K562 (cell line): ENCODE measurements around the gene PLEKHG3. TPM values are rescaled to one million over a fixed set of nuclear protein-coding genes. Genes with fewer than 3 reads are reported as not detected.

Experiments
- ATAC-seq: fragments of 200-7000 bp; cut with Tn5 transposase; 3 replicates; pipeline ENCODE4 v1.9.1; 2020; ENCODE audit warnings: moderate library complexity
- BruUV-seq: library from RNA; stranded (reverse); fragments of 400-500 nt; replicated peaks from 2 replicates; lab custom pipeline; 2021; lab: Mats Ljungman, UMichigan
- CTCF ChIA-PET: fragments of 300-600 bp; formaldehyde crosslinking; extraction: SDS; loops from one replicate; lab custom pipeline; 2021; ENCODE audit warnings: low intra/inter-chr PET ratio; lab: Yijun Ruan, JAX
- POLR2A ChIA-PET: fragments of 300-600, 350-650 bp; sonication (Branson Sonifier 250); formaldehyde crosslinking; extraction: SDS; loops from one replicate; lab custom pipeline; 2021; ENCODE audit warnings: antibody characterized with exemption, inconsistent platforms; lab: Yijun Ruan, JAX
- DNase-seq, 4 experiments: peaks; one replicate each; pipeline versions ENCODE4 v3.0.0 to v3.0.0-alpha.2; 2011 to 2018; ENCODE audit warnings: low spot score in 3 of 4, mixed read lengths in 3 of 4; ENCODE audit errors: extremely low read depth in 1 of 4
- FAIRE-seq: peaks from 2 replicates; lab custom pipeline; 2011; peaks lifted over from hg19 to GRCh38; lab: Jason Lieb, UNC
- H2AFZ ChIP-seq: 2 replicates; pipeline ENCODE4 v1.6.0; 2011; ENCODE audit warnings: low read depth, low read length, control low read depth, inconsistent platforms
- H3K27ac ChIP-seq: fragments of 200-600 bp; 3 replicates; pipeline ENCODE4 v1.8.0; 2011; ENCODE audit warnings: low read depth, mild to moderate bottlenecking, control low read depth, inconsistent platforms, low read length, moderate library complexity, mixed read lengths; ENCODE audit errors: extremely low read depth
- H3K27me3 ChIP-seq, 2 experiments: fragments of 300-600 bp in 1 of 2; 2 replicates in 1 of 2; 3 replicates in 1 of 2; pipeline versions ENCODE4 v1.6.0 to v1.8.0; 2011; ENCODE audit warnings: inconsistent platforms in 2 of 2, low read length in 2 of 2, mild to moderate bottlenecking in 1 of 2, mixed read lengths in 1 of 2, moderate library complexity in 1 of 2; ENCODE audit not compliant: control insufficient read depth in 2 of 2, insufficient read depth in 2 of 2
- H3K36me3 ChIP-seq: fragments of 300-600 bp; 3 replicates; pipeline ENCODE4 v1.8.0; 2011; ENCODE audit warnings: mild to moderate bottlenecking, low read length, inconsistent platforms; ENCODE audit not compliant: control insufficient read depth, insufficient read depth
- H3K4me1 ChIP-seq, 2 experiments: fragments of 200-600 bp in 1 of 2; replicated peaks in 1 of 2; 2 replicates in 1 of 2; 3 replicates in 1 of 2; pipeline versions ENCODE4 v1.5.1 to v1.8.0; 2011; ENCODE audit warnings: inconsistent platforms in 2 of 2, low read length in 2 of 2, mild to moderate bottlenecking in 1 of 2, mixed read lengths in 1 of 2, moderate library complexity in 1 of 2; ENCODE audit not compliant: control insufficient read depth in 2 of 2, insufficient read depth in 2 of 2
- H3K4me2 ChIP-seq: 2 replicates; pipeline ENCODE4 v1.6.1; 2011; ENCODE audit warnings: low read length, control low read depth, inconsistent platforms, mixed read lengths; ENCODE audit not compliant: insufficient read depth
- H3K4me3 ChIP-seq: fragments of 200-600 bp; sonication (generic), shearing (Covaris generic); 2 replicates; pipeline ENCODE4 v1.5.1; 2016; ENCODE audit warnings: control low read depth, inconsistent platforms
- H3K79me2 ChIP-seq: fragments of 200-600 bp; 3 replicates; pipeline ENCODE4 v1.8.0; 2011; ENCODE audit warnings: low read length, inconsistent platforms; ENCODE audit not compliant: control insufficient read depth, insufficient read depth
- H3K9ac ChIP-seq, 2 experiments: 2 replicates each; pipeline versions ENCODE4 v1.6.0 to v1.6.1; 2011; ENCODE audit warnings: low read depth in 2 of 2, low read length in 2 of 2, control low read depth in 1 of 2, inconsistent platforms in 1 of 2, mild to moderate bottlenecking in 1 of 2, mixed read lengths in 1 of 2; ENCODE audit not compliant: insufficient read depth in 1 of 2
- H3K9me1 ChIP-seq: one replicate; pipeline ENCODE4 v1.6.0; 2011; ENCODE audit warnings: inconsistent platforms, mild to moderate bottlenecking, low read length, moderate library complexity; ENCODE audit not compliant: control insufficient read depth, insufficient read depth
- H3K9me3 ChIP-seq: replicated peaks from 2 replicates; pipeline ENCODE4 v1.5.1; 2011; ENCODE audit warnings: low read depth, low read length, inconsistent platforms; ENCODE audit not compliant: control insufficient read depth, insufficient read depth
- H4K20me1 ChIP-seq: replicated peaks from 2 replicates; pipeline ENCODE4 v1.6.1; 2011; ENCODE audit warnings: low read length, inconsistent platforms, mixed read lengths; ENCODE audit not compliant: control insufficient read depth, insufficient read depth
- CHD4 ChIP-seq: fragments of 200-600 bp; sonication (generic); IDR thresholded peaks from 3 replicates; pipeline ENCODE4 v1.6.1; 2012; ENCODE audit warnings: low read depth, mild to moderate bottlenecking, mixed read lengths, low read length, inconsistent platforms; ENCODE audit not compliant: insufficient read depth, insufficient replicate concordance, poor library complexity, severe bottlenecking
- CLOCK ChIP-seq: fragments of 250-450 bp; sonication (Bioruptor Pico); IDR thresholded peaks from 2 replicates; pipeline ENCODE4 v1.4.0; 2020; ENCODE audit warnings: mild to moderate bottlenecking, moderate library complexity, borderline replicate concordance
- FOXJ3 ChIP-seq: sonication (generic); formaldehyde crosslinking; IDR thresholded peaks from 2 replicates; pipeline ENCODE4 v1.4.0; 2020; ENCODE audit warnings: mild to moderate bottlenecking, missing genetic modification reagents
- ILK ChIP-seq: fragments of 450-650 bp; IDR thresholded peaks from 2 replicates; pipeline ENCODE4 v1.6.1; 2016; ENCODE audit warnings: missing genetic modification characterization, low read depth, mild to moderate bottlenecking, missing compliant biosample characterization, moderate library complexity, borderline replicate concordance
- MYC ChIP-seq, 2 experiments: fragments of 250-450 bp in 1 of 2; sonication (Bioruptor Pico) in 1 of 2; IDR thresholded peaks; 2 replicates each; pipeline versions ENCODE4 v1.5.1 to v1.6.1; 2012 to 2021; ENCODE audit warnings: low read depth in 2 of 2, borderline replicate concordance in 1 of 2, improper control_type of control experiment in 1 of 2, low read length in 1 of 2, mild to moderate bottlenecking in 1 of 2, moderate library complexity in 1 of 2
- PHB2 ChIP-seq: fragments of 450-650 bp; IDR thresholded peaks from 2 replicates; pipeline ENCODE4 v1.6.1; 2017; ENCODE audit warnings: low read depth
- POU5F1 ChIP-seq: fragments of 150-350 bp; IDR thresholded peaks from 2 replicates; pipeline ENCODE4 v1.6.1; 2014; ENCODE audit warnings: borderline replicate concordance, low read length, low read depth, mild to moderate bottlenecking; ENCODE audit not compliant: partially characterized antibody
- TEAD4 ChIP-seq, 2 experiments: sonication (generic) in 1 of 2; formaldehyde crosslinking in 1 of 2; IDR thresholded peaks; 2 replicates each; pipeline versions ENCODE4 v1.6.1 to v1.8.0; 2012 to 2022; ENCODE audit warnings: borderline replicate concordance in 1 of 2, inconsistent platforms in 1 of 2, low read length in 1 of 2, mild to moderate bottlenecking in 1 of 2, missing genetic modification reagents in 1 of 2
- WGBS: fragments of 100-300 bp; shearing (Covaris generic); methylation state at CpG from one replicate; pipeline ENCODE4 v1.1.6; 2016; ENCODE audit warnings: low coverage, mixed read lengths; ENCODE audit not compliant: insufficient coverage; ENCODE audit errors: missing lambda C conversion rate; 5-methylcytosine and 5-hydroxymethylcytosine counted together
- in situ Hi-C: fragments of 300-500 bp; cut with MboI; formaldehyde crosslinking; loops from 4 replicates; pipeline ENCODE4 v1.15.0; 2018; ENCODE audit warnings: inconsistent platforms, mixed read lengths
- intact Hi-C: fragments of 100-400 bp; cut with micrococcal nuclease; formaldehyde crosslinking; loops from 2 replicates; pipeline ENCODE4 v1.14.2; 2022
- polyA plus RNA-seq, 8 experiments: library from polyadenylated mRNA; depleted of rRNA in 4 of 8; stranded (reverse) in 5 of 8; unstranded in 3 of 8; fragments of >200 nt; fragmentation: Nextera tagmentation in 2 of 8; fragmentation: Illumina TruSeq in 1 of 8; extraction: Ambion mirVana in 2 of 8; extraction: Trizol in 1 of 8; gene quantifications; 2 replicates each; pipeline versions ENCODE4 v1.2.1 to v1.2.3, GENCODE V29; 2011 to 2014; ENCODE audit warnings: inconsistent platforms in 1 of 8, missing spikeins in 1 of 8
- total RNA-seq, 7 experiments: library from RNA; depleted of rRNA in 6 of 7; stranded (reverse); fragments of >200 nt in 6 of 7; fragmentation: Illumina TruSeq in 2 of 7; extraction: Trizol in 2 of 7; gene quantifications; 2 replicates each; pipeline versions ENCODE4 v1.2.1 to v1.2.3, GENCODE V29; 2011 to 2021; ENCODE audit warnings: low replicate concordance in 1 of 7

The PLEKHG3 gene
- total and polyA plus RNA-seq, 9 of the 15 experiments (the other 6 are each of a cell fraction or from before 2014, with no cell fraction given) = 0.04 to 0.16 TPM; not detected in 7

DNA sequence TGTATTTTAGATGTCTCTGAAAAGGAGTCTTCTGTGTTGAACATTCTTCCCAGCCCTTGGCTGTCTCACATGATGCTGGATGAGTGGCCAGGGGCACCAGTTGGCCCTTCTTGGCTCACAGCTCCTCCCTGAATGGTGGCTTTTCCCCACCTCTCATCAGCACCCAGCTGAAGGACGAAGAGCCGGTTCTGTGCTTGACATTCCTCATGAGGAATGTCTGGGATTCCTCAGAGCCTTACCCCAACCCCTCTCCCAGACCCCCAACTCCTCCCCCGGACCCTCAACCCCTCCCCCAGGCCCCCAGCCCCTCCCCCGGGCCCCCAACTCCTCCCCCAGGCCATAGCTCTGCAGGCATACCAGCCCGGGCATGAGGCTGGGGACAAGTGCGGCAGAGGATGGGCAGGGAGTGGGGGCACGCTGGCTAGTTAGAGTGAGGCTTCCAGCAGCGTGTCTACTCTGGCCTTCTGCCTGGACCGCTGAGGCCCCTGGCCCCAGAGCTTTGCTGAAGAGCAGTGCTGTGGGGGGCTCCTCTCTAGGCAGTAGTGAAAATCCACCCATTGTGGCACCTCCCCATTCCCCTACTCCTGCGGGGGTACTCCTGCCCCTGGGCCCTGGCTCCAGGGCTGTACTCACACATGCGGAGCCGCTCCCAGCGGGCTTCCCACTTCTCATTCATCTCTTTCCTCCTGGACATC, 64.3 kb downstream of the PLEKHG3 start:
- H3K9me3 ChIP-seq = no peaks in the 10 kb centered on the region
- H3K36me3 ChIP-seq = peaks cover 69% of the 10 kb centered on the region
- H3K27ac ChIP-seq = no peak overlapping the region
- H3K4me2 ChIP-seq = no peak overlapping the region
- H3K27me3 ChIP-seq = no peaks in the 10 kb centered on the region
- FAIRE-seq (no peak), DNase-seq (no peak), ATAC-seq (no peak)
- no peak overlapping the region for H2AFZ ChIP-seq
- H3K4me1 ChIP-seq = peaks cover 0 to 11% of the 10 kb centered on the region in 2 experiments; a peak in 2 of 5 replicates
- no peaks in the 10 kb centered on the region for H3K9me1 ChIP-seq
- in situ Hi-C loops = no loop called here
- BruUV-seq = no TSS peak
- ChIA-PET CTCF (no interaction called here), POLR2A (interaction anchor here (0.7 to 1.3 kb wide), 3 partner anchors 14 to 489 kb away, joined by 3 to 4 read pairs (median 3); no protein-coding TSS in a partner anchor)
- no peak for TF ChIP-seq PHB2
- TF ChIP-seq ILK = no peak
- no peak for TF ChIP-seq TEAD4 (IDR thresholded peaks at IDR 0.05; ENCODE audit: low read length)
- no peak for TF ChIP-seq TEAD4 (CRISPR knock-in tag; IDR thresholded peaks at IDR 0.05; ENCODE audit: borderline replicate concordance)
- no peak for TF ChIP-seq FOXJ3 (CRISPR knock-in tag)
- no peak for TF ChIP-seq CLOCK (CRISPR knock-in tag)
- no peak for TF ChIP-seq POU5F1
- no peak for TF ChIP-seq MYC (IDR thresholded peaks at IDR 0.05; ENCODE audit: low read depth, low read length)
- no peak for TF ChIP-seq MYC (CRISPR knock-in tag; IDR thresholded peaks at IDR 0.05; ENCODE audit: borderline replicate concordance, low read depth)
- TF ChIP-seq CHD4 = no peak
- 0 out of 2 replicates have a peak, but pooled peaks cover 3% of the 10 kb centered on the region for H4K20me1 ChIP-seq
- WGBS = 80% methylated on average over 3 of the region's 13 CpGs
- intact Hi-C loops = no loop called here
- no peak overlapping the region for H3K4me3 ChIP-seq
- H3K79me2 ChIP-seq = no peaks in the 10 kb centered on the region
- no peak overlapping the region for H3K9ac ChIP-seq
